Astrocyte (in vitro differentiated cells and primary cell): ENCODE results near the gene OR6C76. TPM values are rescaled to one million over a fixed set of nuclear protein-coding genes. Genes with fewer than 3 reads are reported as not detected.
A peak's percentile ranks its signal among the peaks of the same experiment; 100 is the strongest.
"Not testable (repeated sequence)": the region's sequence is repeated elsewhere in the genome, so short reads cannot be mapped to it uniquely, and the experiment has no call there.

ENCODE experiments used
- DNase-seq: peaks from one replicate; pipeline ENCODE4 v3.0.0-alpha.2; 2010; ENCODE audit warnings: low read depth
- FAIRE-seq: peaks from 2 replicates; lab custom pipeline; 2011; peaks lifted over from hg19 to GRCh38; lab: Jason Lieb, UNC
- H2AFZ ChIP-seq: 2 replicates; pipeline ENCODE4 v1.6.0; 2012; ENCODE audit warnings: low read depth, low read length, inconsistent platforms
- H3K27ac ChIP-seq: 2 replicates; pipeline ENCODE4 v1.5.1; 2011; ENCODE audit warnings: low read depth, low read length, inconsistent platforms
- H3K27me3 ChIP-seq: 2 replicates; pipeline ENCODE4 v1.6.0; 2011; ENCODE audit warnings: low read length, inconsistent platforms; ENCODE audit not compliant: insufficient read depth
- H3K36me3 ChIP-seq: 2 replicates; pipeline ENCODE4 v1.5.1; 2011; ENCODE audit warnings: low read length, inconsistent platforms; ENCODE audit not compliant: insufficient read depth
- H3K4me1 ChIP-seq: 2 replicates; pipeline ENCODE4 v1.5.1; 2011; ENCODE audit warnings: low read length, inconsistent platforms; ENCODE audit not compliant: insufficient read depth
- H3K4me2 ChIP-seq: 2 replicates; pipeline ENCODE4 v1.6.0; 2012; ENCODE audit warnings: low read length, inconsistent platforms
- H3K4me3 ChIP-seq: 2 replicates; pipeline ENCODE4 v1.5.1; 2011; ENCODE audit warnings: low read depth, mild to moderate bottlenecking, low read length, inconsistent platforms; ENCODE audit not compliant: insufficient read depth
- H3K79me2 ChIP-seq: 2 replicates; pipeline ENCODE4 v1.6.0; 2012; ENCODE audit warnings: mild to moderate bottlenecking, low read length, inconsistent platforms; ENCODE audit not compliant: insufficient read depth
- H3K9ac ChIP-seq: 2 replicates; pipeline ENCODE4 v1.6.0; 2012; ENCODE audit warnings: mild to moderate bottlenecking, low read length, inconsistent platforms
- H3K9me3 ChIP-seq: 2 replicates; pipeline ENCODE4 v1.5.1; 2012; ENCODE audit warnings: low read depth, mild to moderate bottlenecking, low read length, inconsistent platforms; ENCODE audit not compliant: insufficient read depth
- H4K20me1 ChIP-seq: 2 replicates; pipeline ENCODE4 v1.6.0; 2012; ENCODE audit warnings: low read length, inconsistent platforms; ENCODE audit not compliant: insufficient read depth
- H3K27ac Mint-ChIP-seq: one replicate; pipeline ENCODE4 v1.8.0; 2021; ENCODE audit warnings: mild to moderate bottlenecking, mixed read lengths; ENCODE audit not compliant: unreplicated experiment
- H3K27me3 Mint-ChIP-seq: one replicate; pipeline ENCODE4 v1.8.0; 2021; ENCODE audit warnings: low read depth, mixed read lengths; ENCODE audit not compliant: unreplicated experiment
- H3K36me3 Mint-ChIP-seq: one replicate; pipeline ENCODE4 v1.8.0; 2021; ENCODE audit warnings: low read depth, mixed read lengths; ENCODE audit not compliant: unreplicated experiment
- H3K4me1 Mint-ChIP-seq: one replicate; pipeline ENCODE4 v1.8.0; 2021; ENCODE audit warnings: low read depth, mixed read lengths; ENCODE audit not compliant: unreplicated experiment
- H3K4me3 Mint-ChIP-seq: one replicate; pipeline ENCODE4 v1.8.0; 2021; ENCODE audit warnings: mild to moderate bottlenecking, moderate library complexity, mixed read lengths; ENCODE audit not compliant: unreplicated experiment
- H3K9me3 Mint-ChIP-seq: one replicate; pipeline ENCODE4 v1.8.0; 2021; ENCODE audit warnings: mild to moderate bottlenecking, mixed read lengths; ENCODE audit not compliant: unreplicated experiment
- total RNA-seq: library from RNA; stranded (reverse); gene quantifications from 2 replicates; pipeline ENCODE4 v1.2.1, GENCODE V29; 2021

OR6C76 gene
- total RNA-seq, 1 donor from 2014 or later, result not detected

- H4K20me1 ChIP-seq, H3K79me2 ChIP-seq, H2AFZ ChIP-seq, H3K9me3 Mint-ChIP-seq, FAIRE-seq, H3K36me3 ChIP-seq, H3K36me3 Mint-ChIP-seq, H3K4me3 ChIP-seq, H3K9me3 ChIP-seq, H3K4me1 Mint-ChIP-seq, H3K4me1 ChIP-seq, H3K27ac ChIP-seq, H3K27ac Mint-ChIP-seq, H3K4me2 ChIP-seq, H3K9ac ChIP-seq, H3K27me3 Mint-ChIP-seq, H3K4me3 Mint-ChIP-seq, H3K27me3 ChIP-seq, DNase-seq: not testable (repeated sequence)
These were observed 13.9 kb upstream of the OR6C76 start for GRCh38 chr12:55412138-55412537.

GRCh38 chr12:55413498-55414388 lies 12.3 kb upstream of the OR6C76 start:
- not testable (repeated sequence) for FAIRE-seq, H2AFZ ChIP-seq, H3K36me3 ChIP-seq, H3K27me3 ChIP-seq, H3K4me3 Mint-ChIP-seq, DNase-seq, H3K79me2 ChIP-seq, H3K27ac Mint-ChIP-seq, H4K20me1 ChIP-seq, H3K4me1 ChIP-seq, H3K4me1 Mint-ChIP-seq, H3K36me3 Mint-ChIP-seq, H3K4me3 ChIP-seq, H3K9me3 ChIP-seq, H3K27me3 Mint-ChIP-seq, H3K9me3 Mint-ChIP-seq, H3K4me2 ChIP-seq, H3K9ac ChIP-seq, H3K27ac ChIP-seq

GRCh38 chr12:55414396-55414823 lies 11.6 kb upstream of the OR6C76 start:
- not testable (repeated sequence) for DNase-seq, H3K4me2 ChIP-seq, H4K20me1 ChIP-seq, H3K4me1 Mint-ChIP-seq, H3K27ac Mint-ChIP-seq, H3K4me3 Mint-ChIP-seq, H3K27ac ChIP-seq, H3K9ac ChIP-seq, H3K79me2 ChIP-seq, H3K27me3 ChIP-seq, FAIRE-seq, H2AFZ ChIP-seq, H3K4me3 ChIP-seq, H3K36me3 Mint-ChIP-seq, H3K9me3 ChIP-seq, H3K27me3 Mint-ChIP-seq, H3K36me3 ChIP-seq, H3K4me1 ChIP-seq, H3K9me3 Mint-ChIP-seq

GRCh38 chr12:55414889-55415288 lies 11.2 kb upstream of the OR6C76 start:
- not testable (repeated sequence) for H2AFZ ChIP-seq, FAIRE-seq, H3K27me3 ChIP-seq, H3K9ac ChIP-seq, H3K4me1 ChIP-seq, H4K20me1 ChIP-seq, H3K36me3 ChIP-seq, H3K27ac Mint-ChIP-seq, H3K4me1 Mint-ChIP-seq, H3K36me3 Mint-ChIP-seq, H3K27ac ChIP-seq, DNase-seq, H3K27me3 Mint-ChIP-seq, H3K4me3 ChIP-seq, H3K9me3 Mint-ChIP-seq, H3K79me2 ChIP-seq, H3K4me3 Mint-ChIP-seq, H3K9me3 ChIP-seq
- H3K4me2 ChIP-seq, result peak overlapping the region; percentile 33
